ENCODE data around the gene CAMKMT. TPM values are rescaled to one million over a fixed set of nuclear protein-coding genes. Genes with fewer than 3 reads are reported as not detected.

The CAMKMT gene
- polyA plus RNA-seq, 4 donors = 10.8 to 15.8 (median 12.8) TPM

GRCh38 chr2:44786045-44786816 lies 424.5 kb downstream of the CAMKMT start:
- no peak for DNase-seq (ENCODE audit: low read depth in 4 of 4, low spot score in 2 of 4)

DNA sequence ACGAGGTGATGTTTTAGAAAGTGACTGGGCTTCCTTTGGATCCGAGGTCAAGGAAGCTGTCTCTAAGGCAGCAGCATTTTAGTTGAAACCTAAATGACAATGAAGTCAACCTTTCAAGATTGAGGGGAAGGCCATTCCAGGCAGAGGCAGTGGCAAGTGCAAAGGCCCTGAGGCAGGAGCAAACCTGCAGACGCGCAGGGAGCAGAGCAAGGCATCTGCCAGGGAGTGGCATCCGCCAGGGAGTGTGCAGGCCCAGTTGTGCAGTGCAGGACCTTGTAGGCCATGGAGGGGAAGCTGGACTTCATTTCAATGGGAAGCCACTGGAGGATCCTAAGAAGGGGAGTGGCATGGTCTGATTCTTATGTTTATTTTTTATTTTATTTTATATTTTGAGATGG lies 425.1 kb downstream of the CAMKMT start:
- DNase-seq (ENCODE audit: low read depth in 4 of 4, low spot score in 2 of 4) = no peak

DNA sequence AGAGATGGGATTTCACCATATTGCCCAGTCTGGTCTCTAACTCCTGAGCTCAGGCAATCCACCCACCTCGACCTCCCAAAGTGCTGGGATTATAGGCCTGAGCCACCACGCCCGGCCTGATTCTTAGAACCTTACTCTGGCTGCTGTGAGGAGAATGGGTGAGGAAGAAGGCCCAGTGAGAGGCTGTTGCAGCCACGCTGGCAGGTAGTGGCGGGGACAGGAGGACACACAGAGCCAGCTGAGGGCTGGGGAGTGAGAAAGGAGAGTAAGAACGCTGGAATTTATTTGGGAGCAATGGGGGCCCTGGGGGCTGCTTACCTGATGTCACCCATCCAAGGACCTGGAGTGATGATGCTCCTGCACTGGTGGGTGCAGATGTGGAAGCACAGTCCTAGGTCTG lies 425.9 kb downstream of the CAMKMT start:
- DNase-seq (ENCODE audit: low read depth in 4 of 4, low spot score in 2 of 4) = no peak

DNA sequence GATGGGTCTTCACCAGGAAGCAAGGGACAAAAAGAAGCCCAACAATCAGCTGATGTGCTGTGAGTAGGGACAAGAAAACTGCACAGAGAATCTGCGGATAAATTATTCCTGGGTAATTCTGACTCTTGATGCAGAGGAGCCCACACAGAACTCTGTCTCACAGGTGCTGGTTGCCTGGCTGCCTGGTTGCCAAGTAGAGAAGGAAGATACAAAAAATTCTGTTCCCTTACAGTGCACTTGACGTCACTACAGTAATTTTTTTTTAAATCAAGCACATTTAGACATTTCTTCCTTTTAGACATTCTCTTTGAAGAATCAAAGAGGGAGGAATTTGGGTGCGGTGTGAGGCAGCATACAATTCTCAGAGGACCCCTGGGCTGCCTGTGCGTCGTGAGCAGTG lies 427.7 kb downstream of the CAMKMT start:
- DNase-seq (ENCODE audit: low read depth in 4 of 4, low spot score in 2 of 4) = no peak

- no peak for DNase-seq (ENCODE audit: low read depth in 4 of 4, low spot score in 2 of 4)
Observed at GRCh38 chr2:44789971-44790721, 428.4 kb downstream of the CAMKMT start.

GRCh38 chr2:44793322-44793870 lies 431.6 kb downstream of the CAMKMT start:
- no peak for DNase-seq (ENCODE audit: low read depth in 4 of 4, low spot score in 2 of 4)

- no peak for DNase-seq (ENCODE audit: low read depth in 4 of 4, low spot score in 2 of 4)
Observed at GRCh38 chr2:44796771-44797170, 435.0 kb downstream of the CAMKMT start.

GRCh38 chr2:44798139-44798659 lies 436.5 kb downstream of the CAMKMT start:
- DNase-seq (ENCODE audit: low read depth in 4 of 4, low spot score in 2 of 4) = no peak

- DNase-seq (ENCODE audit: low read depth in 4 of 4, low spot score in 2 of 4) = no peak
Observed at GRCh38 chr2:44799105-44799504, 437.4 kb downstream of the CAMKMT start.

DNA sequence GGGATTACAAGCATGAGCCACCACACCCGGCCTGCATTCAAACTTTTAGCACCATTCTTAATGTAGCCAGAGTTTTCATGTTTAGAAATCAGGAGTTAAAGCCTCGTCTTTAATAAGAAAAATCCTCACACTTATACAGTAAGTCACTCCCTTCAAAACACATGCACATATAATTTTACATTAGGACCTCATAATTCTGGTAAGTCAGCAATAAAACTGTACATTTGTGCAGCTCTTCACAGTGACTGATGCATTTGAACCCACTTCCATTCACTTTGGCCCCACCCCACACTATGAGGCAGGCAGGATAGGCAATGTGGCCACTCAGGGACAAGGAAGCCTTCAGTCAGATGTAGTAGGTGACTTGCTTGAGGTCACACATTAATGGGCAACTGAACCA lies 438.0 kb downstream of the CAMKMT start:
- no peak for DNase-seq (ENCODE audit: low read depth in 4 of 4, low spot score in 2 of 4)

- DNase-seq (ENCODE audit: low read depth in 4 of 4, low spot score in 2 of 4) = no peak
Observed at GRCh38 chr2:44801289-44801840, 439.6 kb downstream of the CAMKMT start.

GRCh38 chr2:44801841-44802776 lies 440.4 kb downstream of the CAMKMT start:
- no peak for DNase-seq (ENCODE audit: low read depth in 4 of 4, low spot score in 2 of 4)

GRCh38 chr2:44802777-44803424 lies 441.2 kb downstream of the CAMKMT start:
- no peak for DNase-seq (ENCODE audit: low read depth in 4 of 4, low spot score in 2 of 4)

- DNase-seq (ENCODE audit: low read depth in 4 of 4, low spot score in 2 of 4) = no peak
Observed at GRCh38 chr2:44804406-44805265, 442.9 kb downstream of the CAMKMT start.

DNA sequence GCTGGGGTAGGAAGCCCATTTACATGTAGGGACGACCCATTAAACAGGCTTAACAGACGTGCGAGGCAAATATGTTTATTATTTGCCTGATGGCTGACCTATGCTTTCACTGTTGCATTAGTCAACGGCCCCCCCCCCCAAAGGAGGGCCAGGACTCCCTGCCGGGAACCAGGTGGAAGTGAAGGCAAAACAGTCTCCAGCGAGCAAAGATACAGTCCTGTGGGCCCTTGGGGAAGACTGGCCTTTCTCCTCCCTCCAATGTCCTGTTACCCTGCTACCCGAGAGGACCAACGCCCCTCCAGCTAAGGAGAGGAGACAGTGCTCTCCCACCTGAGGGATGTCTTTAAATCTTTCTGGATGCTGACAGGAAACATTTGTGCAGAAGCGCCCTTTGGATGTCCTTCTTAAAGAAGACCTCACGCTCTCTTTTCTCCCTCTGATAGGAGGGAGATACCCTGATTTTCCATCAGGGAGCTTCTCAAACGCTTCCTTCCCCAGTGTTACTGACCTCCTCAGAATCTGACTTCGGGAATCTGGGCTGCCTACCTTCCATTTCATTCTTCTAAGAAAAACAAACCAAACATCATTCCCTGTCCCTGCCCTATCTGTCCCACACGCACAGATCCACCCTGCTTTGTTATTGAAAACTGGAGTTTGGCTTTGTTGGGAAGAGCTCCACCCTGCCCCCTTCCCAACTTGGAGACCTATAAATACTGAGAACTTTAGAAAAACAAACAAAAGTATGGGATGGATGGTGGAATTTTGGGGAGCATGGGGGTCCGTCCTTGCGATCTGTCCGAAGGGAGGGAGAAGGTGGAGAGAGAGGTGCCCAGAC lies 443.9 kb downstream of the CAMKMT start:
- DNase-seq (ENCODE audit: low read depth in 4 of 4, low spot score in 2 of 4) = no peak

DNA sequence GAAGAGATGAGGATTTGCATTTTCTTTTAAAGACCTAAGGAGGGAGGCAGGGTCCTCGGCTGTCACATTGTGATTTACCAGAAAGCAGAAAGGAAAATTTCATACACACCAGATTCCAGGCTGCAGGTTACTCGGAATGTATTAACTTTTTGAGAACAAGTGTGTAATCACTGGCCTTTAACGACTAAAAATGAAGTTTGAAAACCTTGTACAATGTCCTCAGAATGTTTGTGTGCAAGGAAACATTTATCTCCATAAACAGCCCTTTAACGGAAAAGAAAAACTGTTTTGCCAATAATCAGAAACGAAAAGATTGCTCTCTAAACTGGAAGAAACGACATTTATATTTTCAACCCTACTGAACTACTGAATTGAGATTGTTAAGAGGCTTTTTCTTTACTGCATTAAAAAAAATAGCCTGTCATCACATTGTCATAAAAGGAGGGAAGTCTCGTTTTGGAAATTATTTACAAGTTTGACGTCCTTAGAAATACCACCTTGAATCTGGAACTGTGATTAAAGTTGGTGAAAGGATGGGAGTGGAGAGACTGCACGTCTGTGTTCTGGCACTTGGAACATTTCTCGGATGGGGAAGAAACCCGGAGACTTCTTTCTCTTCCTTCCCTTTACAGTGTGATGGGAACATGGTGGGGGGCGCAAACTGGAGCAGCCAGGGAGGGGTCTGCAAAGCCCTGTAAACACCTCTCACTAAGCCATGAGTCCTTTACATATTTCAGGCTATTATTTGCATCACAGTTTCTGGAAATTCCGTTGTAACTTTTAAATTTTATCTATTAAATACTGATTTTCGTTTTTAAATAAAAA lies 445.7 kb downstream of the CAMKMT start:
- DNase-seq (ENCODE audit: low read depth in 4 of 4, low spot score in 2 of 4) = no peak

Data from left renal cortex interstitium (tissue), 4 donors.